GM18909 (cell line): ENCODE results near the gene ITGB5.

Experiments used
- ATAC-seq: cut with Tn5 transposase; IDR thresholded peaks from one replicate; pipeline ENCODE4 v1.9.1; 2021; ENCODE audit warnings: mild to moderate bottlenecking; ENCODE audit not compliant: unreplicated experiment, poor library complexity

ITGB5 gene

DNA sequence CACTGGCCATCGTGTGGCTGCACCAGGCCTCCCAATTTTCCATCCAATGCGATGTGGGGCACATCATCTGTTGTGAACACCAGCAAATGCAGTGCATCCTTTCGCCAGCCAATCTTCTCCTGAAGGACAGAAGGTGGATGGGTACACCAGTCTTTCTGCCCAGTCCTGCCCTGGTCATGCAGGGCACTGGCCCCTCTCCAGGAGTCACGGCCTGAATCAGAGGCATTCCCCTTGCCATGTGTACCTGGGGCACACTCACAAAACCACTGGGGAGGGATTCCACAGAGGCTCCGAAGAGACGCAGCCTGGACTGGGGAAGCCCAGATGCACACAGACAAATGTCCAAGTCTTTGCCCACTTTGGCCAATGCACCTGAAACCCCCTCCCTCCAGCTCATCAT is 65.8 kb downstream of the ITGB5 start:
- no peak for ATAC-seq

DNA sequence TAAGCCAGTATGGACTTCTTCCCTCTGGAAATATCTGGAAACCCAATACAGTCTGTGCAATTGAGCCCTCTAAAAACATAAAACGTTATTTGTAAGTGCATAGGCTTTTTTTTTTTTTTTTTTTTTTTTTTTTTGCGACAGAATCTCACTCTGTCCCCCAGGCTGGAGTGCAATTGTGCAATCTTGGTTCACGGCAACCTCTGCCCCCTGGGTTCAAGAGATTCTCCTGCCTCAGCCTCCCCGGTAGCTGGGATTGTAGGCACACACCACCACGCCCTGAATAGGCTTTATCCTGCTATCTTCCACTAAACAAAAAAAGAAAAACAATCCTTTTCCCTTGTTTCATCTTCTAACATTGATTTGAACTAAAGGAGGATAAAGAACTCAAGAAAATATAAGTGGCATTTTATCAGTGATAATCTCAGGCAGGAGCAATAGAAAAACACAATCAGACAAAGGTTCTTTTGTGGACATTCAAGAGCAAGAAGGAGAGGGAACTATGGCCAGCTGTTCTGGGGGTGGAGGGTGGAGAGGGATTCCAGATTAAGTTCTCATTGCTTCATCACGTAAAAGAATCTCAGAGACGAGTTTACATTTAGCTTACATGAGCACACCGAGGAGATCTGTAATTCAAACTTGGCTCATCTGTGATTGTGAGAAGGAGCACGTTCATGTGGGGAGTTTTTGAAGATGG is 68.6 kb downstream of the ITGB5 start:
- ATAC-seq = no peak

DNA sequence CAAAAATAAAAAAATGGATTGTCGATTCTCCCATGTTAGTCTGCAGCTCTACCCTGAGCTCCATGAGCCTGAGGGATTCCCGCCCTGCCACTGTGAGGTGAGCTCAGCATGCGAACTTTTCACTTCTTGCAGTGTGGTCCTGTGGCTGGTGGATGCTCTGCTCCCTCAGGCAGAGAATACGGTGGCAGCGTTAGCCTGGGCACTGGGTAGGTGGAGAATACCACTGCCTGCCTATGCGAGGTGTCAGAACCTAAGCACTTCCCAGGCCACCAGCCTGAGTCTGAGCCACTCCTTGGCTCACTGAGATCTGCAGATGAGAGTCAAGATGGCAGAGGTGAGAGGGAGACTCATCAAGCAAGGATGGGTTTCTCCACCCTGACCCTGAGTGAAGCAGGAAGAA is 70.1 kb downstream of the ITGB5 start:
- no peak for ATAC-seq

DNA sequence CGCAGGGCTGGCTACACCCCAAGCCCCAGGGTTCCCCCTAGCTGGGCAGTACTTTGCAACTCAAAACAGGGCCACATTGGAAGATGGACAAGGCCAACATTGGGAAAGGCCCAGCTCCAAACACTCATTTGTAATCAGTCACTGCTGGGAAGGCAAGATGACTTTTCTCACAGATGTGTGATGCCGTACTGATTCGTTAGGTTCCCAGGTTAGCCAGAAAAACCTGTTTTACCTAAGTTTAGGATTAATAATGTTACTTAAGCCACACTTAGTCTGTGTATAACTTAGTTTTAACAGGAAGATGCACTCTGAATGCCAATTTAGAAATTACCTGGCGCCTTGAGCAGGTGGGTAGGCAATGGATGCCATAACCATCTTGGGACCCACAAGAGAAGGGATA is 71.0 kb downstream of the ITGB5 start:
- no peak for ATAC-seq

DNA sequence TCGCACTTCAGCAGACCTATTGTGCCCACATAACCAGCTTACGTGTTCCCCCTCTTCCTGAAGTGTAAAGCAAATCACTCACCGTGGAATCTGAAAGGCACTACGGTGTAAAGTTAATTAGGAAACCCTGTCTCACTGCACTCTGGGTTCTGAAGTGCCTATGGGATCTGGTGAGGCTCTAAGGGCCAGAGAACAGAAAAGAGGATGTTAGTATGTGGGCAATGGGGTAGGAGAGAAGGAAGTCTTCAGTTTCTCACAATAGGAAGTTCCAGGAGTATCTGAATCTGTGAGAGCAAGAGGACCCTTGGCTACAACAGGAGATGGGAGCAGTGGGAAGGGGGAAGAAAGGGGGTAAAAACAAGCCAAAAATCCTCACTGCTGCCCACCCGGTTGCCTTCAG is 71.4 kb downstream of the ITGB5 start:
- ATAC-seq = no peak

DNA sequence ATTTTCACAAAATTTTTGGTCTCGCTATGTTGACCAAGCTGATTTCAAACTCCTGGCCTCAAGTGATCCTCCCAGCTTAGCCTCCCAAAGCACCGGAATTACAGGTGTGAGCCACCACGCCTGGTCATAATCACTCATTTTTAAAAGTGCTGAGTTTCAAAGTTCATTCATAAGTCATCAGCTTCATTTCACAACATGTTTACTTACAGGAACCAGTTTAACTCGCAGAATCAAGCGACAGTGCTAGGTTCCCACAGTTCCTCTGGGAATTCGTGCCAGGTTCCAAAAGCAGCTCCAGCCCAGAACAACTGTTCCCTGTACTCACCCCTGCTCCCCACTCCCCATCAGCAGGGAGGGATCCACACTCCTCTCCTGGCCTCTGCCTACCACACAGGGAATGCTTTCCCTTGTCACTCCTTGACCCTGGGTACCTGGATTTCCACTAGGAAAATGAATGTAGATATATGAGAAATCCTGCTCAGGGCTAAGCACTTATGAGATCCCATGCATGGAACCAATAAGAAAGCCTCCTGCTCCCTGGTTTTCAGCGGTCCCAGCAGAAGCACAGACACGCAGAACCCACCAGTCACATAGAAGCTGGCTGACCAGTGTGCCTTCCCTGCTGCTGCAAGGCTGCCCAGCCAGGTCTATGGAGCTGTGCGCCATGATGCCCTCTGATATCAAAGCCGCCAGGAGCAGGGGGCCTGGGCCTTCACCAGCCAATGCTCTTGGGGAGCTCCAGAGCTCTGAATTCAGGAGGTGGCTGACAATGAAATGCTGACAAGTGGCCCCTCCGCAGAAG is 72.3 kb downstream of the ITGB5 start:
- no peak for ATAC-seq

DNA sequence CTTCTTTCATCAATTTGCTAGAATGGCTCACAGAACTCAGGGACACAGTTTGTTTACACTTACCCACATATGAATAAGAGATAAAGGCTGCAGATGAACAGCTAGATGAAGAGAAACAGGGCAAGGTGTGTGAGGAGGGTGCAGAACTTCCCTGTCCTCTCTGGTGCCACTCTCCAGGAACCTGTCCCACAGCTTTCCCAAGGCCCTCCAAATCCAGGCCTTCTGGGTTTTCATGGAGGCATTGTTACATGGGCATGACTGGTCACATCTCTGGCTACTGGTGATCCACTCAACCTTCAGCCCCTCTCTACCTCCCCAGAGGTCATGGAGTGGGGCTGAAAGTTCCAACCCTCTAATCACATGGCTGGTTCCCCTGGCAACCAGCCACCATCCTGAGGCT is 73.6 kb downstream of the ITGB5 start:
- ATAC-seq = no peak

DNA sequence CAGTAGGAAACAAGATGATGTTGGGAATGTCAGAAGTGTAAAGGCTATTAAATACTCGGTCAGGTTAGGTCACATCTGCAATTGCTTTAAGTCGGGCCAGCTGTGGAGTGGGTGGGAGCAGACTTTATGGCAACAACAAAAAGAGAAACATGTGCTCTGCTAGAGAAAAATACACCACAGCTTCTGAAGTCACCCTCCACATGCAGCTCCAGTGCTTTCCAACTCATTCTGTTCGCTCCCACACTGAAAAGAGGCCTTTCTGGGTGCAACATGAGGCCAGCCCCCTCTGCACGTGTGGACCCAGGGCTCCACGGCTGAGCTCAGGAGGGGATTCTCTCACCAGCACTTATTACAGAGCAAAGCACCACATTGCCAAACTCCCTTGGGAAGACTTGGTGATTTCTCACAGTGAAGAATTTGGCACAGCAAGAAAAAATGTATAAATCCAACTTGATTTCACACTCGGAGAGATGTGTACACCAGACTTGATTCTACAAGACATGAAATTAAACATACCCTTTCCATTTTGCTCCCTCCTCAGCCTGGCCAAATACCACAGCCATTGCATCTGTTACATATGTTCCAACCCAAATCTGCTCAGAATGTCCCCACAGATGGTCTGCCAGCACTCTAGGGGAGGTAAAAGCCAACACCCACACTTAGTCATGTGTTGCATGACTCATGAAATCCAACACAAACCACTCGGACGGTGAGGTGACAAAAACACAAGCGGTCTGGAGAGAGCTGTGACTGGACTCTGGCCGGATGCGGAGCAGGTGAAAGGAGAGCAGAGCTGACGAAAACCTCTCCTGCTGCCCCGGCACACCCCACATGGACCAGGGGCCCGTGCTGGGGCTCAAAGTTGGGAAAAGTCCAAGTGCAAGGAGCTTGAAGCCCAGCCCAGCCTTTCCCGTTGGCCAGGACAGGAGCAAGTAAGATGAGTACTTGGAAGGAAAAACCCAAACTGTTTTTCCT is 74.6 kb downstream of the ITGB5 start:
- ATAC-seq = no peak

DNA sequence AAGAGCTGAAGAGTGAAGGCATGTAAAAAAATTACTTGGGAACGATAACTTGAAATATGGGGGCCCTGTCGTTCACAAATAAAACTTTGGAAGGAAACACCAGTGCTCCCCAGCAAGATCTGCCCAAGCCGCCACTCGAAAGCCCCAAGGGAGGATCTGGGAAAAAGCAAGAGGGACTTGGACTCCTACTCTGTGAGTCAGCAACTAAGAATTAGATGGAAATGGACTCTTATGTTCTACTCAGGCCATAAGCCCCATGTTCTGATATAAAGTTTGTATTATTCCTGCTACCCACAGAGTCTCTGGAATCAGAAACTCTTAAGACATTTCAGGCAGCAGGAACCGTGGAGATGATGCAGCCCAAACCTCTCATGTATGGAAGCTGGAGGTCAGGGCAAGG is 75.7 kb downstream of the ITGB5 start:
- ATAC-seq = no peak

DNA sequence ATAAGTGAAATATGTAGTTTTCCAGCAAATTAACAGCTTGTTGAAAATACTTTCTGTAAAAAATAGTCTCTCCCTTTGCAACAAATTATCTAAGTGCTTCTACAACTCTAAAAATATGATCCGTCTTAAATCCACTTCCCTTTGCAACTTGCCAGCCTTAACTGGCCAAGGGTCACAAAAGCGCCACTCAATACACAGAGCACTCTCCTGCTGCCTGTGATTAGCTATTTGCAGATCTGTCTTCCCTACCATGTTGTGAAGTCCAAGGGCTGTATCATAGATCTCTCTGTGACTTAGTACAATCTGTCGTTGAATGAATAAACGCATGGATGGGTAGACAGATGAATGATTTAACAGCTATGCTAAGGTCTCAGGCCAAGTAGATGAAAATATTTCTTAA is 76.2 kb downstream of the ITGB5 start:
- ATAC-seq = no peak

DNA sequence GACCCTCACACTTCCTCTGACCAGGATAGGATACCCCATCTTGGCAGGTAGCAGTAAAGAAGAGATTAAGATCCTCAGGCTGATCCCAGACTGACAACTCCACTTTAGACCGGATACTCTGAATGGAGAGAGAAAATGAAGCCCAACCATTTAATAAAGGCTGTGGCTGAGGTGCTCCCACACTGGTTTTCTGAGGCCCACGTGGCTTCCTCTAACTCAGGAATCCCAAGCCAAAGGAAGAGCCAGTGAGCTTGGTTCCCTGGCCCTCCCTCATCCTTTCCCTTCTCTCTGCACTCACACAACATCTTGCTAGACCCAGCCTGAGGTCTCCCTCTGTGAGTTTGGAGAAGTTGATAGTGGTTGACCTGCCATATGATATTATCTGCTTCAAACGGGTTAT is 78.1 kb downstream of the ITGB5 start:
- no peak for ATAC-seq

DNA sequence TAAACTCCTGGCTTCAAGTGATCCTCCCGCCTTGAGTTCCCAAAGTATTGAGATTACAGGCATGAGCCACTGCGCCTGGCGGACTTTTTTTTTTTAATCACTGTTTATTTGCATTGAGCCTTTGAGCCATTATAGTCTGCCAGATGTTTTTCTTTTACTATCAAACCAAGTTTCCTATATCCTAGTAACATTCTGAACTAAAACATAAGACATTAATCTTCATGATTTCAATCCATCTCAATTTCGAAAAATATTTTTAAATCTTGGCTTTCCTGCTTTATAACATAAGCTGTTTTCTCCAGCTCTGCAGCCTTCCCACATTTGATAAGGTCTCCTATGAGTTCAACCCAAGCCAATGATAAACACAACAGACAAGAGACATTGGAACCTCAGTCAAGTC is 81.5 kb downstream of the ITGB5 start:
- ATAC-seq = no peak

DNA sequence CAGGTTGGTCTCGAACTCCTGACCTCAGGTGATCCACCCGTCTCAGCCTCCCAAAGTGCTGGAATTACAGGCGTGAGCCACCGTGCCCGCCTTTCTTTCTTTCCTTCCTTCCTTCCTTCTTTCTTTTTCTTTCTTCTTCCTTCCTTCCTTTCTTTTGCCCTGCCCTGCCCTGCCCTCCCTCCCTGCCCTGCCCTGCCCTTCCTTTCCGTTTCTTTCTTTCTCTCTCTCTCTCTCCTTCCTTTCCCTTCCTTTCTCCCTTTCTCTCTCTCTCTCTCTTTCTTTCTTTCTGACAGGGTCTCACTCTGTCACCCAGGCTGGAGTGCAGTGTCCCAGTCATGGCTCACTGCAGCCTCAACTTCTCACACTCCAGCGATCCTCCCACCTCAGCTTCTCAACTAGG is 82.3 kb downstream of the ITGB5 start:
- ATAC-seq = no peak

DNA sequence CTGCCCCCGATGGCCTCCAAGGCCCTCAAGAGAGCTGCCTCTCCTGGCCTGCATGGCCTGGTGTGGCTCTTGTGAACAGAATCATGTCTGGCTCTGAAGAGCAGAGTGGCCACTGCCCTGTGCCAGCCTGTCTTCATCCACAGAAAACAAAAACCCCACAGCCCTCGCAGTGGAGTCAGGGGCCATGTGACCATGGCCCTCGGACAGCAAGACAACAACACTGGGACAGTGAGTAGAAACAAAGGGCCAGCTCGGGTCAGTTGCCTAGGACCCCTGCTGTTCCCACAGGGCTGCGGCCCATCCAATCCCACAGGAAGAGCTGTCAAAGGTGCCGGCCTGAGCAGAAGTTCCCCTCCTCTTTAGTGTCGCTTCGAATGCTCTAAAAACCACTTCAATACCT is 84.5 kb downstream of the ITGB5 start:
- no peak for ATAC-seq

DNA sequence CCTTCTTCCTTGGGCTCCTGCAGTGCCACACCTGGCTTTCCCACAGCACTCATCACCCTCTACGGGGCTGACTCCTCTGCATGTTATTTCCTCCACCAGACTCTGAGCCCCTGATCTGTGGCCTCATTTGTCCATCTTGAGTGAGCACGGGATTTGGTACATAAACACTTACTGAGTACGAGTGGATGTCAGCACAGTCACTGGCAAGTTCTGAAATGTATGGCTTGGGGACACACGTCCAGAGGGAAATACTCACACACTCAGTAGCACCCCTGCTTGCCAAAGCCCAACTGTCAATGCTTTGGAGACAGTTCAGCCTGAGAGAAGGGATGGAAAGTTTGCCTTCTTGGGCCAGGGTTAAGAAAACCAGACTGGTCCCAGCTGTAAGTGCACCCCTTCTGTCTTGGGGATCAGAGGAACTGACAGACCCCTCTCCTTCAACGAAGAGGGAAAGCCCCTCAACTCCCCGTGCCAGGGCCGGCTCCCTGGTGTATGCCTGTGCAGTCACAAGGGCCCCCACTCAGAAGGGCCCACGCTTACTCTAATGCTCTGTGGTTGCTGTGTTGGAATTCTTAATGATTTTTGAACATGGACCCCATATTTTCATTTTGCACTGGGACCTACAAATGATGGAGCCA is 85.0 kb downstream of the ITGB5 start:
- no peak for ATAC-seq

DNA sequence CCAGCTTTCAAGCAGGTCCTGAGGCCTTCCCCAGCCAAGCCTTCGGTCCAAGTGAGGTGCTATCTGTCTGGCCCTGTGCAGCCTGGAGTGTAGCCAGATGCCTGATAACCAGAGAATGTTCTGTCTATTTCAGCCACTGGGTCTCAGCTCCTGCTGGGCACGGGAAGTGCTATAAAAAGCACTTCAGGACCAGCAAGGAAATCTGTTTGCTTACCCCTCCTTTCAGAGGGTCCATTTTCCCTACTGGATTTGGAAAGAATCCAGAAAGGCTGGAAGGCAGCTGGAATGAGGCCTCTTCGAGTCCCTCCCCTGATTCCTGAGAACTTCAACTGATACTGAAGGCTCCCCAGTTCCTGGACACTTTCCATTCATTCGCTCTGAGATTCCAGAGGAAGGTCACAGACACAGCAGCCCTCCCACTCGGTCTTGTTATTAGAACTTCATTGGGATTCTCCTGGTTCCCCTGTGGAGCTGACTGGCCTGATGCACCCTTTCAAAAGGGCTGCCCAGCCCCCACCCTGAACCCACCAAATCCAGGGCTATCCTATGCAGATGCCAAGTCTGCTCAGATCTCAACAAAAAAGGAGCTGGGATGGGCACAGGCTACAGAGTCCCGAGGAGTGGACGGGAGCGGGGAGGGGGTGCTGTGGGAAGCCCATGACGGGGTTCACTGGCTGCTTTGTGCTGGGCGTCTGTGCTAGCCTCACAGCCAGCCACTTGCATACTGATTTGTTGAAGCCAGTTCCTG is 86.5 kb downstream of the ITGB5 start:
- ATAC-seq = no peak

DNA sequence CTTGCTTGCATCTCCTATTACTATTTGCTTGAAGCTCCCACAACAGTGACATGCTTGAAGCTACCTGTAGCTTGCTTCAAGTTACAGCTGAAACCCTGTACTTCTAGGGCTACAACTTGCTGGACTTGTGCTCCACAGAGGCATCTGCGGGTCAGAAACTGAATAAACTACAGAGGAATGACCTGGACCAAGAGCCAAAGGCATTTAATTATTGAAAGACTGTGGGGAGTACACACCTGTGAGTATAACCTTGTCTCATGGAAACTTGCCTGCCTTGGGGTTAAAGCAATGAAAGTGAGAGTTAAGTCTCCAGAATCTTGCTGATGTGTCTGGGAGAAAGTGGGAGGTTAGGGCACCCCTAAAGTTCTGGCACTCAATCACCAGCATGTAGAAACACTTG is 87.1 kb downstream of the ITGB5 start:
- ATAC-seq = no peak

DNA sequence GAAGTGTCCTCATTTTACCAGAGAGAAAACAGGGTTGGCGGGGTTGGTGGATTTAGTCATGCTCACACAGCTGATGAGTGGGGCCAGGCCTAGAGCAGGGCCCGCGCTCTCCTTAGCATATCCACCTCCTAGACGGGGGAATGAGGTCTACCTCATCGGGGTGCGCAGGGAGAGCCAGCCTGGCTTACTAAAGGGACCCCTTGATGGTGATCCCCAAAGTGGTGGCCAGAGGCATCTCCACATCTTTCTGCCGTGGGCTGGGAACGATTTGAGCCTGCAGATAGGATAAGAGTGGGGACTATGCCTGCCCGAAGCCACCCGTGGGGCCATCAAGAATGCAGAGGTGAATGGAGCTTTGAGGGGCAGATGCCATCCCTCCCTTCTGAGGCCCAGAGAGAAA is 87.5 kb downstream of the ITGB5 start:
- no peak for ATAC-seq

DNA sequence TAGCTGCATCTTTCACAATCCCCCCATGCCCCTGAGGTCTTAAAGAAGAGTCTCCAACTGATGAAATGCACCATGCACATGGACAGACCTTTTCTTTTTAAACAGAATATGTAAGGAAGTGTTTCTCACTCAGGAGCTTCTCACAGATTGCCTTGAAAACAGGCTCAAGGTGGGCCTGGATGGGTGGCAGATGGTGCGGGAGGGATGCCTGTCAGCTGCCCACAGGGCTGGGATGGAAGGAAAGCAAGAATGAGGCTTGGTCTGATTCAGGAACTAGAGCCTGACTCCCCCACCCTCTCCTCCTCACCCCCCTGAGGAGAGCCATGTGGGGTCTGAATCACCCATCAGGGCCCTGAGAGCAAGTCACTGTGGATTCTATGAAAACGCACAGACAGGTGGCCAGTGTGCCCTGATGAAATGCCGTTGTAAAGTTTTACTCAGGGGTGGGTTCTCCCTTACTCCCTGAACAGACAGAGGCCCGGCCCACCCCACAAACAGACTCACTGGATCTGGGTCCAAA is 89.7 kb downstream of the ITGB5 start:
- no peak for ATAC-seq

DNA sequence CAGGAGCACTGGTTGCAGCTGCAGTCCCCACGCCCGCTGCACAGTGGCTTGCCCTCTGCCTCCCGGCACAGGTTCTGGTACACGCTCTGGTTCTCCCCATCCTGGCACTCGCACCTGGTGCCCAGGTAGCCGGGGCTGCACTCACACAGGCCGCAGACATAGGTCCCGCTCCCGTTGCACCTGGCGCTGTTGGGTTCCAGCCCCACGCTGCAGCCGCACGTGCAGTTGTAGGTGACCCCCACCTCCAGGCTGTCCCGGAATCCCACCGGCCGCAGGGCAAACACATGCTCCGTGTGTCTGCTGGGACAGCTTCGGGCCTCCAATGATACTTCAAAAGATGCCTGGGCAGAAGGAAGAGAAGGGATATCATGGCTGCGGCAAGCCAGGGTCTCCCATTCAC is 90.7 kb downstream of the ITGB5 start:
- ATAC-seq = no peak
